HG03558 (cell line): ENCODE measurements around the gene C6orf62.
"Not testable (repeated sequence)": the region's sequence is repeated elsewhere in the genome, so short reads cannot be mapped to it uniquely, and the experiment has no call there.

Experiments used
- ATAC-seq: cut with Tn5 transposase; IDR thresholded peaks from one replicate; pipeline ENCODE4 v1.9.1; 2021; ENCODE audit warnings: moderate number of reproducible peaks; ENCODE audit not compliant: unreplicated experiment; ENCODE audit errors: extremely low read depth

C6orf62 gene

GRCh38 chr6:24704468-24704867, 14.5 kb downstream of the C6orf62 start:
- ATAC-seq = no peak

- ATAC-seq = no peak
These were observed 16.2 kb downstream of the C6orf62 start for GRCh38 chr6:24702720-24703282.

- ATAC-seq = no peak
These were observed 19.2 kb downstream of the C6orf62 start for GRCh38 chr6:24699521-24700359.

DNA sequence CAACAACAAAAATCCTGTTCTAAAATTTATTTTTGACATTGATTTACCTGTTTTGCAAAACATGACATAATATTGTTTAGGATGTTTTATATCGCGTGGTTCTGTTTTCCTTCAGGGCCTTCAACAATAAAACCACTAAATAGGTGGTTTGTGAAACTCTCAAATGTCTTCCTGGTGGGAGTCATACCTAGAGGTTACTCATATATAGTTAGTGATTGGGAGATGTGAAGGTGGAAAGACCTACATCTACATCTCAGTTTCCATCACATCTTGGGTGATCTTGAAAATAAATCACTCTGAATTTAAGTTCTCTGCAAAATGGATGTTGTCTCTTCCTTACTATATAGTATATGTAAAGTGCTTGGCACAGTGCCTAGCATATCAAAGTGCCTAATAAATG, 22.9 kb downstream of the C6orf62 start:
- ATAC-seq = no peak

DNA sequence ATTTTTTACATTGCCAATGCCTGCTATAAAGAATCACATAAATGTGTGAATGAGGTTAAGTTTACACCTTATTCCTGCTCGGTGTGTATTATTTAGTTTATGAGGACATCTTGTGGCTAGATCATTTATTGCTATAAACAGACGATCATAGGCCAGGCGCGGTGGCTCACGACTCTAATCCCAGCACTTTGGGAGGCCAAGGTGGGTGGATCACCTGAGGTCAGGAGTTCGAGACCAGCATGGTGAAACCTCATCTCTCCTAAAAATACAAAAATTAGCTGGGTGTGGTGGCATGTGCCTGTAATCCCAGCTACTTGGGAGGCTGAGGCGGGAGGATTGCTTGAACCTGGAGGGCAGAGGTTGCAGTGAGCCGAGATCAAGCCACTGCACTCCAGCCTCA, 23.3 kb downstream of the C6orf62 start:
- ATAC-seq = not testable (repeated sequence)

- ATAC-seq = no peak
These were observed 24.8 kb downstream of the C6orf62 start for GRCh38 chr6:24694198-24694597.

DNA sequence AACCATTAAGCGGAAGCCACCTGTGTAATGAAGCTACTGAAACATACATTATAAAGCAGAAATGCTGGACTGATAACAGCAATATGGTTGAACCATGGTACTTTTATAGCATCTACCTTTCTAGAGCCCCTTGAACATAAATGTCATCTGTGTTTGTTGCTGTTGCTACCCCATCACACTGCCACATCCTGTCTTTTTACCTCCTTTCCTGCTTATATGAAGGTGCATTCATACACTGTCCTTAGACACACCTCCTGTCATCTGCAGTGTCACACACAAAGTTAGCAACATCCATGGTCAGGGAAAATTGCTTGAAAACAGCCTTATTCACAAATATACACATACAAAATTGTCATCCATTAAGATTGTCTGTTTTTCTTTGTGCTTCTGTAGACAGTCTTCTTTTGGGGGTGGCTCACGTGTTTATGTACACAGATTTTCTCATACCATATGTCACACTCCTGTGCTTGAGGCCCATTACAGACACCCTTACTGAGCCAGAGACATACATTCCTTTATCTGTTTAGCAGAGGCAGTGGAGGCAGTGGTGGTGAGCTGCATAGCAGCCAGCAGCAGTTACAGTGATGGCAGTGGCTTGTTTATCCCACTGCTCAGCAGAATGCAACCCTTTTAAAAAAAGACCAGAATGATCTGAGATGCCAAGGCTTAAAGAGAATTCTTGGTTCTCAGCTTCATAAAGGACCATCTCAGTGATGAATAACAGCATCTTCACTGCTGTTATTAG, 25.9 kb downstream of the C6orf62 start:
- no peak for ATAC-seq

DNA sequence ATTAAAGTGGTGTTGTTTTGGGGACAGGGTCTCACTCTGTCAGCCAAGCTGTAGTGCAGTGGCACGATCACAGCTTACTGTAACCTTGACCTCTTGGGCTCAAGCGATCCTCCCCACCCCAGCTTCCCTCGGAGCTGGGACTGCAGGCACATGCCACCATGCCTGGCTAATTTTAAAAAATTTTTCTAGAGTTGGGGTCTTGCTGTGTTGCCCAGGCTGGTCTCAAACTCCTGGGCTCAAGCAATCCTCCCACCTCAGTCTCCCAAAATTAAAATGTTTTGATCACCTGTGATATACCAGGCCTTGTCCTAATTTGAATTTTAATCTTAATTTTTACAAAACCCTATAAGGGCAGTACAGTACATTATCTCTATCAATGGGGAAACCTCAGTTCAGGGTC, 26.5 kb downstream of the C6orf62 start:
- ATAC-seq = no peak

DNA sequence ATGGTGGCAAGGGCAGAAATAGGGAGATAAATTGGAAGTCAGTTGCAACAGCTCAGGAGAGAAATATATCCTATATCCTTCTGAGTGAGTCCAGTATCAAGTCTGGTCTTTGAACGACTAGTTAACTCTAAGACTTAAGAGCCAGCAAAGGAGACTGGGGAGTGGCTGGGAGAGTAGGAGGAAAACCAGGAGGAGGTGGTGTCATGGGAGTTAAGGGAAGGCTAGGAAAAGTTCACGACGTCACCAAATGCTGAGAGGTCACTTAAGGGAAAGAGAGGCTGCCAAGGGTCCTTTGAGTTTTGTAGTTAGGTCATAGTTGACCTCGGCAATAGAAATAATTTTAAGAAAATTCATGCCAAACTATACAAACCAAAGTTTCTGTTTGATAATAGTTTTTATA, 27.0 kb downstream of the C6orf62 start:
- no peak for ATAC-seq

GRCh38 chr6:24691550-24691949, 27.4 kb downstream of the C6orf62 start:
- ATAC-seq = no peak

DNA sequence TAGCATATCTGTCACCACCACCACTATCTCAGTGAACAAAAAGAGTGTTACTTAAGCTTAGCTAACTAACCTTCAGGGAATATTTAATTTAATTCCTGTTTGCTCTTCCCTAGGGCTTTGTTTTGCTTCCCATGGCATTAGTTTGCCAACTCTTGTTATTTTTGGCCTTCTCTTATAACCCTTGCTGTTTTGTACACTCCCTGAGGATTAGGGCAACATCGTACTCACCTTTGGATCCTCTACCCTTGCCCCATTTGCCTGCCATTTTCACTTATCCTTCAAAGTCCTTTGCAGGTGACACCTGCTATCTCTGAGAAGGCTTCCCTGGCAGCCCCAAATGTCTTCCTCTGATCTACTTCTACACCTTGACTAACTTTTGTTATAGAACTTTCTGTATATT, 28.4 kb downstream of the C6orf62 start:
- ATAC-seq = no peak

GRCh38 chr6:24689964-24690363, 29.0 kb downstream of the C6orf62 start:
- ATAC-seq = no peak

- ATAC-seq = no peak
These were observed 32.0 kb downstream of the C6orf62 start for GRCh38 chr6:24686946-24687345.

DNA sequence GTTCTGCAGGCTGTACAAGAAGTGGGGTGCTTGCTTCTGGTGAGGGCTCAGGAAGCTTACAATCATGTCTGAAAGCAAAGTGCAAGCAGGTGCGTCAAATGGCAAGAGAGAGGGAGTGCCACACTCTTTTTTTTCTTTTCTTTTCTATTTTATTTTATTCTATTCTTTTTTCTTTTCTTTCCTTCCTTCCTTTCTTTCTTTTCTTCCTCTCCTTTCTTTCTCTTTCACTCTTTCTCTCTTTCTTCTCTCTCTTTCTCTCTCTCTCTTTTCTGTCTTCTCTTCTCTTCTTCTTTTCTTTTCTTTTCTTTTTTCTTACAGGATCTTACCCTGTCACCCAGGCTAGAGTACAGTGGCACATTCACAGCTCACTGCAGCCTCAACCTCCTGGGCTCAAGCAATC, 32.5 kb downstream of the C6orf62 start:
- ATAC-seq = no peak

GRCh38 chr6:24683297-24684296, 35.4 kb downstream of the C6orf62 start:
- ATAC-seq = no peak

DNA sequence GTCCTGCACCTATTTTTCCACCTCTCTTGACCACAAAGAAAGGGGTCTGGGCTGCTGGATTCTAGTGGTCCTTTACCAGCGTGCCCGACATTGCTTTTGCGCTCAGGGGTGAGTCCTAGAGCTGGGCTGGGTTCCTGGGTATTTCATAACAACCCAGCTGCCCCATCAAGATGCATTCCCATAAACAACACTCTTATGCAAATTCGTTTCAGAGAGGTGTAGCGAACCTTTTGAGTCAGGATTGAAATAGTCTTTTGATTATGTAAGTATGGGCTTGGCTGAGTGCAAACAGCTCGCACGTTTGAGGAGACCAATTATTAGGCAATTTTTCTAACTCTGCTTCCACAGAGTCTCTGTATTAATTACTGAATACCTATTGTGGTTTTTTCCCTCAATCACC, 38.4 kb downstream of the C6orf62 start:
- ATAC-seq = no peak

GRCh38 chr6:24678792-24679352, 40.1 kb downstream of the C6orf62 start:
- ATAC-seq = not testable (repeated sequence)

DNA sequence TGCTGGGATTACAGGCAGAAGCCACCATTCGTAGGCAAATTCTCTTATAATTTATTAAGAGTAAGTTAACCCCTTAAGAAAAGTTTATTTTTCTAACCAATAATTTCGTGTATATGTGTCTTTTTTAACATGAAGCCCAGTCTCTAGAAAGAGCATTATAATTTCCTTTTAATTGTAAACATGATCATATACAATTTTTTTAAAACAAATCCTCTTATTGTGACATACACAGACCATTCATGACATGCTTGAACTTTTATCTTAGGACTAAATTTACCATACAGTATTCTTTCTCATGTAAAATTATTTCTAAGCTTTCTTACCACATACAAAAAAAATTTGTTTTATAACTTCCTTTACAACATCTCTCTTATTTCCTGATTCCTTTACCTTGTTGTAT, 45.3 kb downstream of the C6orf62 start:
- ATAC-seq = no peak

DNA sequence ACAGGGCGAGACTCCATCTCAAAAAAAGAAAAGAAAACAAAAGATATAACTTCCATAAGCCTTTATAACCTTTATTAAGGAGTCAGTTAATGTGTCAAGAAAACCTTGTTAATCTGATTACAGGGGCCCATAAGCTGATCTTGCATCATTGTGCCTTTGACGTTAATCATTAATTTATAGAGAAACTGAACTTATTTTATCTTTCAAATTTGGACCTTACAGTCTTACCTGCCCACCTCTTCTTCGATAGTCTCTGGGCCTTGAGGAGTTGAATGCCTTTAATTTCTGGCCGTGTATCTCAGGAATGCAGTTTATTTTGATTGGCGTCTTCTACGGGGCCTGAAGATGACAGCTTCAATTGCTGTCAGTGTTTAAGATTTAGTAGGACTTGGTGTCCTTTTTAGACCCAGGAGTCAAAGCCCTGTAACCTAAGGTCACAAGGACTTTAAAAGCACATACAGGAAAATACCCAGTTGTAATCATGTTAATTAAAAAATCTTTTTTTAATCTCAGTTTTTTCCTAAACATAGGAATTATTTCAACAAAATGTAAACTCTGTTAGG, 46.3 kb downstream of the C6orf62 start:
- no peak for ATAC-seq
